ENCODE results near the gene TSACC. TPM values are rescaled to one million over a fixed set of nuclear protein-coding genes. Genes with fewer than 3 reads are reported as not detected.
"Not testable (repeated sequence)": the region's sequence is repeated elsewhere in the genome, so short reads cannot be mapped to it uniquely, and the experiment has no call there.

The TSACC gene
- total RNA-seq, 1 experiment from 2014 or later = 3.6 TPM

DNA sequence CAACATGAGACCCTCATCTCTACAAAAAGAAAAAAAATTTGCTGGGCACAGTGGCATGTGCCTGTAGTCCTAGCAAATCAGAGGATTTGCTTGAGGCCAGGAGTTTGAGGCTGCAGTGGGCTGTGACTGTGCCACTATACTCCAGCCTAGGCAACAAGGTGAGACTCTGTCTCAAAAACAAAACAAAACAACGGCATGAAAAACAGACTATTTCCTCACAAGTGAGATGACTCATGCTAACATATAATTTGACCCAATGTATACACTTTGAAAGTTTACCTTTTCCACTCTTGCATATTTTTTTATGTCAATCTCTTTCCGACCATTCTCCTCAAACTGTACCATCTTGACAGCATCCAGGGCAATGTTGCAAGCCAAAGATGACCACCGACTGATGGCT is 17.8 kb upstream of the TSACC start:
- ATAC-seq (no peak), DNase-seq (ENCODE audit: low read depth, low spot score) (no peak)
- Histone ChIP-seq H3K27ac (ENCODE audit: low read length) (no peak overlapping the region), H3K4me1 (ENCODE audit: control insufficient read depth, insufficient read depth, low read length) (no peaks in the 10 kb centered on the region), H3K36me3 (ENCODE audit: control insufficient read depth, insufficient read depth, low read length) (peaks cover 48% of the 10 kb centered on the region), H3K9me3 (ENCODE audit: control insufficient read depth, insufficient read depth, low read depth, low read length) (no peaks in the 10 kb centered on the region), H3K4me3 (ENCODE audit: low read depth in 2 of 2, low read length in 2 of 2) (no peak overlapping the region), H3K27me3 (ENCODE audit: control insufficient read depth, insufficient read depth, low read length) (no peaks in the 10 kb centered on the region)
- in situ Hi-C loops (cut with HindIII; ENCODE audit: low pct_unique_long_range_greater_than_20kb, low sequenced_read_pairs) (no loop called here), intact Hi-C loops (cut with micrococcal nuclease; ENCODE audit: unreplicated experiment) (no loop called here)
- CTCF ChIA-PET = interaction anchor here (0.5 kb wide), 1 partner anchor 1169 kb away, joined by 8 read pairs; no protein-coding TSS in a partner anchor
- TF ChIP-seq, protein P1, sequence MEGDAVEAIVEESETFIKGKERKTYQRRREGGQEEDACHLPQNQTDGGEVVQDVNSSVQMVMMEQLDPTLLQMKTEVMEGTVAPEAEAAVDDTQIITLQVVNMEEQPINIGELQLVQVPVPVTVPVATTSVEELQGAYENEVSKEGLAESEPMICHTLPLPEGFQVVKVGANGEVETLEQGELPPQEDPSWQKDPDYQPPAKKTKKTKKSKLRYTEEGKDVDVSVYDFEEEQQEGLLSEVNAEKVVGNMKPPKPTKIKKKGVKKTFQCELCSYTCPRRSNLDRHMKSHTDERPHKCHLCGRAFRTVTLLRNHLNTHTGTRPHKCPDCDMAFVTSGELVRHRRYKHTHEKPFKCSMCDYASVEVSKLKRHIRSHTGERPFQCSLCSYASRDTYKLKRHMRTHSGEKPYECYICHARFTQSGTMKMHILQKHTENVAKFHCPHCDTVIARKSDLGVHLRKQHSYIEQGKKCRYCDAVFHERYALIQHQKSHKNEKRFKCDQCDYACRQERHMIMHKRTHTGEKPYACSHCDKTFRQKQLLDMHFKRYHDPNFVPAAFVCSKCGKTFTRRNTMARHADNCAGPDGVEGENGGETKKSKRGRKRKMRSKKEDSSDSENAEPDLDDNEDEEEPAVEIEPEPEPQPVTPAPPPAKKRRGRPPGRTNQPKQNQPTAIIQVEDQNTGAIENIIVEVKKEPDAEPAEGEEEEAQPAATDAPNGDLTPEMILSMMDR (IDR thresholded peaks at IDR 0.05) = no peak
- TF ChIP-seq TCF7L2 (IDR thresholded peaks at IDR 0.05; ENCODE audit: low read depth, low read length) (no peak), POLR2AphosphoS5 (IDR thresholded peaks at IDR 0.05; ENCODE audit: low read depth, low read length) (no peak), SIN3A (IDR thresholded peaks at IDR 0.05; ENCODE audit: borderline replicate concordance, insufficient read depth, low read depth, low read length) (no peak)
- TF ChIP-seq, protein P2, sequence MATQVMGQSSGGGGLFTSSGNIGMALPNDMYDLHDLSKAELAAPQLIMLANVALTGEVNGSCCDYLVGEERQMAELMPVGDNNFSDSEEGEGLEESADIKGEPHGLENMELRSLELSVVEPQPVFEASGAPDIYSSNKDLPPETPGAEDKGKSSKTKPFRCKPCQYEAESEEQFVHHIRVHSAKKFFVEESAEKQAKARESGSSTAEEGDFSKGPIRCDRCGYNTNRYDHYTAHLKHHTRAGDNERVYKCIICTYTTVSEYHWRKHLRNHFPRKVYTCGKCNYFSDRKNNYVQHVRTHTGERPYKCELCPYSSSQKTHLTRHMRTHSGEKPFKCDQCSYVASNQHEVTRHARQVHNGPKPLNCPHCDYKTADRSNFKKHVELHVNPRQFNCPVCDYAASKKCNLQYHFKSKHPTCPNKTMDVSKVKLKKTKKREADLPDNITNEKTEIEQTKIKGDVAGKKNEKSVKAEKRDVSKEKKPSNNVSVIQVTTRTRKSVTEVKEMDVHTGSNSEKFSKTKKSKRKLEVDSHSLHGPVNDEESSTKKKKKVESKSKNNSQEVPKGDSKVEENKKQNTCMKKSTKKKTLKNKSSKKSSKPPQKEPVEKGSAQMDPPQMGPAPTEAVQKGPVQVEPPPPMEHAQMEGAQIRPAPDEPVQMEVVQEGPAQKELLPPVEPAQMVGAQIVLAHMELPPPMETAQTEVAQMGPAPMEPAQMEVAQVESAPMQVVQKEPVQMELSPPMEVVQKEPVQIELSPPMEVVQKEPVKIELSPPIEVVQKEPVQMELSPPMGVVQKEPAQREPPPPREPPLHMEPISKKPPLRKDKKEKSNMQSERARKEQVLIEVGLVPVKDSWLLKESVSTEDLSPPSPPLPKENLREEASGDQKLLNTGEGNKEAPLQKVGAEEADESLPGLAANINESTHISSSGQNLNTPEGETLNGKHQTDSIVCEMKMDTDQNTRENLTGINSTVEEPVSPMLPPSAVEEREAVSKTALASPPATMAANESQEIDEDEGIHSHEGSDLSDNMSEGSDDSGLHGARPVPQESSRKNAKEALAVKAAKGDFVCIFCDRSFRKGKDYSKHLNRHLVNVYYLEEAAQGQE (IDR thresholded peaks at IDR 0.05; ENCODE audit: insufficient read depth in 1 of 2, low read depth in 2 of 2, low read length in 1 of 2) = no peak
- BruUV-seq (replicated peaks) = no TSS peak
- POLR2A ChIA-PET = no interaction called here

DNA sequence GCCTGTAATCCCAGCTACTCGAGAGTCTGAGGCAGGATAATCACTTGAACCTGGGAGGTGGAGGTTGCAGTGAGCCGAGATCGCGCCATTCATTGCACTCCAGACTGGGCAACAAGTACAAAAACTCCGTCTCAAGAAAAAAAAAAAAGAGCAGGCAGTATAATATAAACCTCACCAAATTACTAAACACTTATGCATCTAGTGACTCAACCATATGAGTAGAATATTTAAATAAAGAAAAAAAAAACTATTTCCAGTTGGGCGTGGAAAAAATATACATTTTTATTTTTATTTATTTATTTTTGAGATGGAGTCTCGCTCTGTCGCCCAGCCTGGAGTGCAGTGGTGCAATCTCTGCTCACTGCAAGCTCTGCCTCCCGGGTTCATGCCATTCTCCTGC is 15.1 kb upstream of the TSACC start:
- CTCF ChIA-PET = interaction anchor here (0.7 kb wide), 1 partner anchor 136 kb away, joined by 3 read pairs; no protein-coding TSS in a partner anchor
- peaks cover 29% of the 10 kb centered on the region for H3K36me3 ChIP-seq (ENCODE audit: control insufficient read depth, insufficient read depth, low read length)
- in situ Hi-C loops (cut with HindIII; ENCODE audit: low pct_unique_long_range_greater_than_20kb, low sequenced_read_pairs); BruUV-seq (replicated peaks); H3K27me3 ChIP-seq (ENCODE audit: control insufficient read depth, insufficient read depth, low read length); intact Hi-C loops (cut with micrococcal nuclease; ENCODE audit: unreplicated experiment); H3K4me1 ChIP-seq (ENCODE audit: control insufficient read depth, insufficient read depth, low read length); H3K4me3 ChIP-seq (ENCODE audit: low read depth in 2 of 2, low read length in 2 of 2); POLR2A ChIA-PET; H3K9me3 ChIP-seq (ENCODE audit: control insufficient read depth, insufficient read depth, low read depth, low read length); H3K27ac ChIP-seq (ENCODE audit: low read length); DNase-seq (ENCODE audit: low read depth, low spot score); ATAC-seq: not testable (repeated sequence)

DNA sequence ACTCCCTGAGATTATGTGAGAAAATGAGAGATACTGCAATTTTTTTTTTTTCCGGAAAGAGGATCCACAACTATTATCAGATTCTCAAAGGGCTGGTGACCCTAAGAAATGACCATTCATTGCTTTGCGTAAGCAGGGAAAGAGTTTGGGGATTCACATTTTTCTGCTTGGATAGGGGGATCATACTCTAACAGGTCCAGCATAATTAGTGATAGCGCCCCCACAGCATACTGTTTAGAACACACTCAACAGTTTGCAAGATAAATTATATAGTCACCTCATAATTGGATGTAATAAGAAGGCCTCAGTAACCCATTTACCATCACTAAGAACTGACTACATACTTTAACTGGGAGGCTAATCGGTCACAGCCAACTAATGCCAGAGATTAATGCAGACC is 2.1 kb upstream of the TSACC start:
- ChIA-PET POLR2A (no interaction called here), CTCF (interaction anchor here (0.6 kb wide), 1 partner anchor 37 kb away, joined by 3 read pairs; no protein-coding TSS in a partner anchor)
- peak overlapping the region; percentile 98 for H3K27ac ChIP-seq (ENCODE audit: low read length)
- no TSS peak for BruUV-seq (replicated peaks)
- intact Hi-C loops (cut with micrococcal nuclease; ENCODE audit: unreplicated experiment) (no loop called here), in situ Hi-C loops (cut with HindIII; ENCODE audit: low pct_unique_long_range_greater_than_20kb, low sequenced_read_pairs) (no loop called here)
- no peak for TF ChIP-seq POLR2AphosphoS5 (IDR thresholded peaks at IDR 0.05; ENCODE audit: low read depth, low read length)
- TF ChIP-seq, protein P1 (IDR thresholded peaks at IDR 0.05) = no peak
- TF ChIP-seq SIN3A (IDR thresholded peaks at IDR 0.05; ENCODE audit: borderline replicate concordance, insufficient read depth, low read depth, low read length) = no peak
- TF ChIP-seq TCF7L2 (IDR thresholded peaks at IDR 0.05; ENCODE audit: low read depth, low read length) = no peak
- TF ChIP-seq, protein P2 (IDR thresholded peaks at IDR 0.05; ENCODE audit: insufficient read depth in 1 of 2, low read depth in 2 of 2, low read length in 1 of 2) = no peak
- no peaks in the 10 kb centered on the region for H3K9me3 ChIP-seq (ENCODE audit: control insufficient read depth, insufficient read depth, low read depth, low read length)
- peaks cover 42% of the 10 kb centered on the region for H3K36me3 ChIP-seq (ENCODE audit: control insufficient read depth, insufficient read depth, low read length)
- H3K4me1 ChIP-seq (ENCODE audit: control insufficient read depth, insufficient read depth, low read length) = peaks cover 11% of the 10 kb centered on the region
- H3K4me3 ChIP-seq (ENCODE audit: low read depth in 2 of 2, low read length in 2 of 2) = peak overlapping the region; percentile 99
- H3K27me3 ChIP-seq (ENCODE audit: control insufficient read depth, insufficient read depth, low read length) = no peaks in the 10 kb centered on the region
- DNase-seq (ENCODE audit: low read depth, low spot score) = no peak
- no peak for ATAC-seq

Data from Panc1 (cell line).